Stimulated activated CD8-positive, alpha-beta memory T cell treated with anti-CD3 and anti-CD28 coated beads, Interleukin-4, amount 100 ng/mL, for 1 hour (primary cell): ENCODE results near the gene DERA.
"Not testable (repeated sequence)": the region's sequence is repeated elsewhere in the genome, so short reads cannot be mapped to it uniquely, and the experiment has no call there.

Source experiments
- DNase-seq, 2 donors: peaks; one replicate each; pipeline ENCODE4 v3.0.0-alpha.2; 2020; ENCODE audit warnings: low read depth in 2 of 2, low spot score in 1 of 2

Gene DERA

DNA sequence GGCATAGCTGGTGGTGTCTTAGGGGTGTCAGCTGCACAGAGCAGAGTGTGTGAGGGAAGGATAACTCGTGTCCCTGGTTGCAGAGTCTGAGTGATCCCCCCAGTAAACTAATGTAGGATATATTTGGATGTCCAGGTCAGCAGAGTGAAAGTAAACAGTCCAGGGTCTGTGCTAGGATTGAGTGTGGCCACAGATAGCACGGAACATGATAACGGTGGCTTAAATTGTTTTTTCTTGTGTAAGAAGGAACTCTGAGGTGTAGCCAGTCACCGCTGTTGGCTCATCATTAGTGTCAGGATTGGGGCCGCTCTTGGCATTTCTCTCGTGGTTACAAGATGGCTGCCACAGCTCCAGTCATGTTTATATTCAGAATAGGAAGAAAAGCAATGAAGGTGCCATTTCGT, 97.3 kb downstream of the DERA start:
- DNase-seq: no peak

DNA sequence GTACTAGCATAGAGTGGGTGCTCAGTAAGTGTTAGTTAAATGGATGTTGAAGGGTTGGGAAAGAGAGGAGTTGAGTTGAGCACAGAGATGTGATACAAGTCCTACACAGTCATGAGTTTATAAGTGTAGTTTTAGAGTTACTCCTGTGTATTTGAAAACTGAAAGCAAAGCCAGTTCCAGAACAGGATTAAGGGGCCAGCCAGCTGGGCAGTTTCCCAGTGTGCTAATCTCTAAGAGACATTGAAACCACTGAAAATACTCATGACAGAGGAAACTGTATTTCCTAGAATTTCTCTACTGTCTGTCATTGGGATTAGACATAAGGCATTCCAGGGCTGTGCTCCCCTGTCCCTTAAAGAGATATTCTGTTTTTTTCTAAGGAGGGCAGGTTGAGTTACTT, 101.0 kb downstream of the DERA start:
- DNase-seq: no peak

DNA sequence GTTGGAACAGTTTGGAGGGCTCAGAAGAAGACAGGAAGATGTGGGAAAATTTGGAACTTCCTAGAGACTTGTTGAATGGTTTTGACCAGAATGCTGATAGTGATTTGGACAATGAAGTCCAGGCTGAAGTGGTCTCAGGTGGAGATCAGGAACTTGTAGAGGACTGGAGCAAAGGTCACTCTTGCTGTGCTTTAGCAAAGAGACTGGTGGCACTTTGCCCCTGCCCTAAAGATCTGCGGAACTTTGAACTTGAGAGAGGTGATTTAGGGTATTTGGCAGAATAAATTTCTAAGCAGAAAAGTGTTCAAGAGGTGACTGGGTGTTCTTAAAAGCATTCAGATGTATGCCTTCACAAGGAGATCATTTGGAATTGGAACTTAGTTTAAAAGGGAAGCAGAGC, 102.6 kb downstream of the DERA start:
- not testable (repeated sequence) for DNase-seq

DNA sequence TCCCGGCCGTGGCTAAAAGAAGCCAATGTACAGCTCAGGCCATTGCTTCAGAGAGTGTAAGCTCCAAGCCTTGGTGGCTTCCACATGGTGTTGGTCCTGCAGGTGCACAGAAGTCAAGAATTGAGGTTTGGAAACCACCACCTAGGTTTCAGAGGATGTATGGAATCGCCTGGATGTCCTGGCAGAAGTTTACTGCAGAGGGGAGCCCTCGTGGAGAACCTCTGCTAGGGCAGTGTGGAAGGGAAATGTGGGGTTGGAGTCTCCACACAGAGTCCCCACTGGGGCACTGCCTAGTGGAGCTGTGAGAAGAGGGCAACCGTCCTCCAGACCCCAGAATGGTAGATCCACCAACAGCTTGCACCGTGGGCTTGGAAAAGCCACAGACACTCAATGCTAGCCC, 103.3 kb downstream of the DERA start:
- DNase-seq: not testable (repeated sequence)

DNA sequence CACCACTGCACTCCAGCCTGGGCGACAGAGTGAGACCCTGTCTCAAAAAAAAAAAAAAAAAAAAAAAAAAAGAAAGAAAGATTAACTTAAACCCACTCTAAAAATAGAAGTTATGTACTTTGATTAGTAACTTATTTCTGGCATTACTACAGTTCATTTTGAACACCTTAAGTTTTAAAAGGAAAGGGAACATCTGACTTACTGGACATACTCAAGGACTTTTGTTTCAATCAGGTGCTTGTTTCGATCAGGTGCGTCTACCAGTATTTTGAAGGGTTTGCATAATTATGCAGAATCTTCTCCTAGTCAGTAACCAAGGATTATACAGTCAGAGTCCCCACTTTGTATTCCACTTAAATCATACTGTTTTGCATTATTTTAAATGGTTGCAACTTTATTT, 105.6 kb downstream of the DERA start:
- no peak for DNase-seq

DNA sequence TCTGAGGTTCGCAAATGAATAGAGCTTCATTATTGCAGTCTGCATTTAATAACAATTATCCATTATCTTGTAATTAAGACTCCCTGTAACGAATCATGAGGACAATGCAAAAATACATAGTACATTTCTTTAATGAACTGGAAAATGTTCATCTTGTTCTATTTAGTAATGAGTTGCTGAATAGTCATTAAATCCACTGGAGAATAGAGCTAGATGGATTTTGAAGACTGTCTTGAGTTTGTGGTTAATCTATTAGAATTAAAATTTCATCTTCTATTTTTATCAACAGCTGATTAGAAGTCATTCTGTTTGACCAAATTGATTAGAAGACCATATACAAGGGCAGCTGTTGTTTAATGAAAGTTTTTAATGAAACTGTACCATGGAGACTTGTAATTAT, 107.2 kb downstream of the DERA start:
- DNase-seq: no peak

DNA sequence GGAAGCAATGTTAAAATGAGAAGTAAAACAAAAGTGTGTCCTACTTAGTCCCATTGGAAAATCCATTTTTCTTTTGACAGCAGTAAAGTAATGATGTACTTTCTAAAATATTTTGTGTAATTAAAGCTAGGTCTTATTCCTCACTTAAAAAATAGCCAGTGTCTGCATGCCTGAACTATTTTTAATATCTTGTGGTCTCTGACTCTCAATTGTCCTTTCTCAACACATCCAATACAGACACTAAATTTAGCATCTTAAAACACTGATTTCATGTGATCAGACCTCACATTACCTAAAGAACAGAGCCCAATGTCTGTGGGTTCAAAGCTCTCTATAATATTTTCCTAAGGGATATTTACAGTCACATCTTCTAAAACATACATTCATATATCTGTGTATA, 108.0 kb downstream of the DERA start:
- DNase-seq: no peak

DNA sequence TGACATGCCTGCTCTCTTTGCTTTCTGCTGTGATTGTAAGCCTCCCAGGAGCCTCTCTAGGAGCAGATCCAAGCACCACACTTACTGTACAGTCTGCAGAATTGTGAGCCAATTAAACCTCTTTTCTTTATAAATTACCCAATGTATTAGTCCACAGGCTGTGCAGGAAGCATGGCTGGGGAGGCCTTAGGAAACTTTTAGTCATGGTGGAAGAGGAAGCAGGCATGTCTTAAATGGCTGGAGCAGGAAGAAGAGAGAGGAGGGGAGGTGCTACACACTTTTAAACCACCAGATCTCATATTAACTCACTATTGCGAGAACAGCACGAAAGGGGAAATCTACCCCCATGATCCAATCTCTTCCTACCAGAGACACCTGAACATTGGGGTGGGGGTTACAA, 108.9 kb downstream of the DERA start:
- no peak for DNase-seq

DNA sequence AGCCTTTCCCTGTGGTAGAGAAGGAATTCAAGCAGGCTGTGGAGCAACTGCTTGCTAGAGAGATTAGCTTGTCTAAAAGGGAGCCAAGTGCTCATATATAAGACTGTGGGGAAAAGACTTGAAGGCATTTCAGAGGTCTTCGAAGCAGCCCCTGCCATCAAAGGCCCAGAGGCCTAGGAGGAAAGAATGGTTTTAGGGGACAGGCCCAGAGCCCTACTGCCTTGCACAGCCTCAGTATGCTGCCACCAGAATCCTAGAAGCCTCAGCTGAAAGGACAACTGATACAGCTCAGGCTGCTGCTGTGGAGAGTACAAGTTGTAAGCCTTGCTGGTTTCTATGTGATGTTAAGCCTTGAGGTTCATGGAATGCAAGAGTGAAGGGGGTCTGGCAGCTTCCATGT, 109.9 kb downstream of the DERA start:
- no peak for DNase-seq

DNA sequence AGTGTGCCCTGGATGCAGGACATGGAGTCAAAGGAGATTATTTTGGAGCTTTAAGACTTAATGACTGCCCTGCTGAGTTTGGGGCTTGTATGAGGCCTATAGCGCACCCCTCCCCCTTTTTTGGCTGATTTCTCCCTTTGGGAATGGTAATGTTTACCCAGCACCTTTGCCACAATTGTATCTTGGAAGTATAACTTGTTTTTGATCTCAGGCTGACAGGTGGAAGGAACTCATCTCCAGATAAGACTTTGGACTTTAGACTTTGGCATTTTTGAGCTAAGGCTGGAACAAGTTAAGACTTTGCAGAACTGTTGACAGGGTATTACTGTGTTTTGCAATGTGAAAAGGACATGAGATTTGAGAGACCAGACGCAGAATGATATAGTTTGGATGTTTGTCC, 110.5 kb downstream of the DERA start:
- no peak for DNase-seq

DNA sequence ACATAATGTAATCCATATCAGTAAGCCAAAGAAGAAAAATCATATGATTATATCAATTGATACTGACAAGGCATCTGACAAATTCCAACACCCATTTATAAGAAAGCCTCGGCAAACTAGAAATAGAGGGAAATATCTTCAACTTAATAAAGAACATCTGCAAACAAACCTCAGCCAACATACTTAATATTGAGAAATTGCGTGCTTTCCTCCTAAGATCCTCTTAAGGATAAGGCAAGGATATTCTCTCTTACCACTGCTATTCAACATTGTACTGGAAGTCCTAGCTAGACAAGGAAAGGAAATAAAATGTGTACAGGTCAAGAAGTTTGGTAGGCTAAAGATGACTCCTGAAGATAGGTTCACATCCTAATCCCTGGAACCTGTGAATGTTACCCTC, 115.9 kb downstream of the DERA start:
- no peak for DNase-seq

DNA sequence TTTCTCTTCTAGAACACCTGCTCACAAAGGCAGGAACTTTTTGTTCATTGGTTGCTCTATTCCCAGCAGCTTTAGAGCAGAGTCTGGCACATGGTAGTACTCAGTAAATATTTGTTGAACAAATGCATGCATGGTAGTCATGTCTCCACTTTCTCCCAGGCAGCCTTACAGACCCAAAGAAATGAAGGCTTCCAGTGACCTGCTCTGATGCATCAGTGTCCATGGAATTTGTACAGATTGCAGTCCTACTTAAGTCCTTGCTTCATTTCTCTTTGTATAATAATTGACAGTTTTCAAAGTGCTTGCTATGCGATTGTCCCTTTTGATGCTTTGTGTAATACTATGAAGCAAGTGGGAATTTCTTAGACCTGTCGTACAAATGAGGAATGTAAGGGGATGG, 119.6 kb downstream of the DERA start:
- DNase-seq: no peak

DNA sequence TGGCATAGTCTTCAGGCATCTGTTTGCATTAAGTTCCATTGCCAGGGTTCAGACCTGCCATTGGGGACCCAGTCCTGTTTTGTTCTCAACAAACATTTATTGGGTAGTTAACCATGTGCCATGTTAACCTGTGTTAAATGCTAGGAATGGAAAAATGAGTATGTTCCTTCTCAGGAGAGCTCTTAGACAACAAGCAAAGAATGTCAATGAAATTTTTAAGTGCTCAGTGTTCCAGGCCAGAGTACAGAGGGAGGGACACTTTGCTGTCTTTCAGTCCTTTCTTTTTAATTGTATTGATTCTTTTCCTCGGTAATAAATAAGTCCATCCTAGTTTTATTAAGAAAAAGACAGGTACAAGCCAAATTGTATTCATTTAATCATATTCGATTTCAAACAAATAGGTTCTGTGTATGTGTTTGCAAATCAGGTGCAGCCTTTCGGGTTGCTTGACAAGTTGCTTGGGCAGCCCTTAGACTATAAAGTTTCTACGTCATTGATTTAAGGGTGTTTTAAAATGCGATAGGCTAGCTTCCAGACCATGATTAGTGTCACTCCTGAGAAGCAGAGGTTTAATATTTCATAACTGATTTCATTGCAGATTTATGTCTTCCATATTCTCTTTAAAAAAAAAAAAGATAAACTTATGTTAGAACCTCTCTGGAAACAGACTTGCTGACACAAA, 123.1 kb downstream of the DERA start:
- DNase-seq: no peak

DNA sequence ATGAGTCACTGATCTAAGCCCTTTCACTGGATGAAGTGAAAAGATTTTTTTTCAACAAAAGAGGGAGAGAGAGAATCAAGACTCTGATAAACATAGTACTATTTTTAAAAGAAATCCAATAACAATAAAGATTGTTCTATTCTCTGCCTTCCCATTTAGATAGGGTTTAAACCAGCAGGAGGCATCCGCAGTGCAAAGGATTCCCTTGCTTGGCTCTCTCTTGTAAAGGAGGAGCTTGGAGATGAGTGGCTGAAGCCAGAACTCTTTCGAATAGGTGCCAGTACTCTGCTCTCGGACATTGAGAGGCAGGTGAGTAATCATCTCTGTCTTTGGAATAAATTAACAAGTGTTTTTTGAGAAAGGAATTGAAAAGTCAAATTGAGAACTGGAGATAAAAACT, 124.9 kb downstream of the DERA start:
- no peak for DNase-seq

DNA sequence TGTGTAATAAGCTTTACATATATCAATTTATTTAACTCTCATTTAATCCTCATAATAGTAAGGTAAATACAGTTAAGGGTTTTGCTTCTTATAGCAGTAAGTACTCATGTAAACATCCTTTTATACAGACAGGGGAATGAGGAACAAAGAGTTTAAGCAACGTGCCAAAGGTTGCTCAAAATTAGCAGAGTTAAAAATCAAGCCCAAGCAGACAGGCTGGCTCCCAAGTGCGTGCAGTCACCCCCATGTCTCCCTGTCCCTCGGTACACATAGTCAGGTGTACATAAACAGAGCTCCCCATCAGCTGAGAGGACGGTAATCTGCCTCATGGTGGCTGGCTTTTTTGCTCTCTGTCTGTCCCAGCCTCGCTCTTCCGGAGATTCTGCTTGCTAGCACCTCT, 126.4 kb downstream of the DERA start:
- DNase-seq: no peak

DNA sequence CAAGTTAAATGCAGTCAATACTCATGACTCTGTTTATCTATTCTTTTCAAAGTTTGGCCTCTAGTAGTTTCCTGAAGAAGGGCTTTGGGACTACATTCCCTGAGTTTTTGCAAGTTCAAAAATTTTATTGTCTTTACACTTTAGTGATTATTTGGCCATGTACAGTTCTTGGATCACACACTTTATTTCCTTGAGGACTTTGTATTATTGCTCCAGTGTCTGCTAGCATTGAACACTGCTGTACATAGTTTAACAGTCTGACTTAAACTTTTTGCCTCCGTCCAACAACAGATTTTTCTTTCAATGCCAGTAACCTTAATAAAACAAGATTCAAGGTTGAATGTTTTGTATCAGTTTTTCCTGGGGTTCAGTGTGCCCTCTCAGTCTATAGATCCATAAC, 132.3 kb downstream of the DERA start:
- no peak for DNase-seq

DNA sequence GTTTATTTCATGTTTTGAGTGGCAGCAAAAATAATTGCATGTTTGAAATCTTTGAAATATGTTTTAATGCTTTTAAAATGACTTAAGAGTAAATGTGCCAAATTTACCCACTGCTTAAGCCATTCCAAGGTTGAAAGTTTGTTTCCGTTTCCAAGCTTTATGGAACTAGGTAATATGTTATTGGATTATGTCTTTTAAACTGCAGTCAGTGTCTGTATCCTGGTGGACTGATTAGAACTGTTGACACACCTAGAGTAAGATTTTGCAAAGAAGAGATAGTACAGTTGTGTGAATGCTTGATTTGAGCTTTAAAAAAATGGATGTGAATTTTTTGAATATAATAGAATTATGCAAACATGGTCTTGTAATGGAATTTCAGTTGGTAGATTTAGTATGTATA, 135.1 kb downstream of the DERA start:
- DNase-seq: no peak

DNA sequence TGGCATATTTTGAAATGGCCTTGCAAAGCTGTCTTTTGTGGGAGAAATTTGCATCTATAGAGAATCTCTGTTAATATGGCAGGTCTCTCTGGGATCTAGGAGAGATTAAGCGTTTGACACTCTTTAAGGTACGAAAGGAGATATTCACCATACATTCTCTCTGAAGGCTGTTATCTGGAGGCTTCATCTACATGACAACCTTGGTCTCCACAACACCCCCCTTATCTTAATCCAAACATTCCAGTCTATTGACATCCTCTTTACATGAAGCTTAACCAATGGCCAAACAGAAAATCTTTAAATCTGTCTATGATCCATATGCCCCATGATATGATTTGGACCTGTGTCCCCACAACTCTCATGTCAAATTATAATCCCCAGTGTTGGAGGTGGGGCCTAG, 137.4 kb downstream of the DERA start:
- DNase-seq: no peak

DNA sequence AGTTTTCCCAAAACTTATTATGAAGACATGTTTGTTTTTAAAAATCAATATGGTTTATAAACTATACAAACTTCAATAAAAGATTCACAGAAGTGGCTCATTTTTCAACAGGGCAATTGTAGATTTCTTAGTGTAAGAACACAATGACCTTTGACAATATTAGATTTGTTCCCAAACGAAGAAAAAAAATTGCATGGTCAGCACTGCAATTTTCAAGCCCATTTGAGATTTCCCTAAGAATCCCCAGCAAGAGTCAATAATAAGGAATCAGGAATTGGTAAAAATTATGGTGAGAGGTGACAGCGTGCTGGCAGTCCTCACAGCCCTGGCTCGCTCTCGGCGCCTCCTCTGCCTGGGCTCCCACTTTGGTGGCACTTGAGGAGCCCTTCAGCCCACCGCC, 145.8 kb downstream of the DERA start:
- DNase-seq: no peak

DNA sequence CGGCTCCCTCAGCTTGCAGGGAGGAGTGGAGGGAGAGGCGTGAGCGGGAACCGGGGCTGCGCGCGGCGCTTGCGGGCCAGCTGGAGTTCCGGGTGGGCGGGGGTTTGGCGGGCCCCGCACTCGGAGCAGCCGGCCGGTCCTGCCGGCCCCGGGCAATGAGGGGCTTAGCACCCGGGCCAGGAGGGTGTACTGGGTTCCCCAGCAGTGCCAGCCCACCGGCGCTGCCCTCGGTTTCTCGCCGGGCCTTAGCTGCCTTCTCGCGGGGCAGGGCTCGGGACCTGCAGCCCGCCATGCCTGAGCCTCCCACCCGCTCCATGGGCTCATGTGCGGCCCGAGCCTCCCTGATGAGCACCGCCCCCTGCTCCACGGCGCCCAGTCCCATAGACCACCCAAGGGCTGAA, 146.2 kb downstream of the DERA start:
- DNase-seq: not testable (repeated sequence)

DNA sequence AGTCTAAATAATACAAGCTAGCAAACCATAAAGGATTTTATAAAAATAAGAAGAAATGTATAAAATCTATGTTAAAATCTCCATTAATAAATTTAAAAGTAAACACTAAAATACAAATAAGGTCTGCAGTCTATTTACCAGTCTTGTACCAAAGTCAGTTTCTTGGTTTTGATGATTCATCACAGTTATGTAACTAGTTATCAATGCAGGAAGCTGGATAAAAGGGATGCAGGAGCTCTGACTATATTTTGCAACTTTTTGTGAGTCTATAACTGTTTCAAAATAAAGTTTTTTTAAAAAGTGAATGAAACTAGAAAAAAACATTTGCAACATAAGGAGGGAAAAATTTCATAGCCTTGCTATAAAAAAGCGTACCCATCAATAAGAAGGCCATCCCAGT, 151.5 kb downstream of the DERA start:
- DNase-seq: no peak

DNA sequence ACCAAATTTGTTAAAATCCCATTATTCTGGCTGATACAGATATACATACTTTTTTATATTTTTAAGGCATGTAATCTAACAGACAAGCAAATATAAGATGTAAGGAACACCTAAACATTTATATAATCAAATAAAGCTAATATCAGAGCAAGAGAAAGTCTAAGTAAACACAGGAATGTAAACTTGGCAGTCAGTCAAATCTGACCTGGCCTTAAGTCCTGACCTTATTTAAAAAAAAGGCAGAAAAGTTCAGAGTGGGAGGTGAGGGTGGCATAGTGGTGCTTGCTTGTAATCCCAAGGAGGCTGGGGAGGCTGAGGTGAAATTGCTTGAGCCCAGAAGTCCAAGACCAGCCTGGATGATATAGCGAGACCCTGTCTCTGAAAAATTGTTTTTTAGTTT, 152.6 kb downstream of the DERA start:
- no peak for DNase-seq

DNA sequence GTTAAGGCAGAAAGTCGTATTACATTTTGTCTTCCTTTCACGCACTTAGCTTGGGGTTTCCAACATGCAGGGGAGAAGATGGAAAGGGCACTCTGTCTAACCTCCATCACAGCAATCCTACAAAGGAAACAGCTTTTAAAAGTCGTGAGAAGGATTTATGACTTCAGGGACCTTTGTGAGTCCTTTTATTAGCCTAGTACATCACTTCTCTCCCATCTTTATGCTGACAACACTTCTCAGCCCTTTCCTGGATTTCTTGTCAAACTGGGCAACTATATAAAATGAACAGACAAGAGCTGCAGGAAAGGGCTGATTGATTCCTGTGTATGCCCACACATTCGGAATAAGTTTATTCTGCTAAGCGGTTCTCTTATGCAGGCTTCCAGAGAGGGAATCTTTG, 159.0 kb downstream of the DERA start:
- no peak for DNase-seq

DNA sequence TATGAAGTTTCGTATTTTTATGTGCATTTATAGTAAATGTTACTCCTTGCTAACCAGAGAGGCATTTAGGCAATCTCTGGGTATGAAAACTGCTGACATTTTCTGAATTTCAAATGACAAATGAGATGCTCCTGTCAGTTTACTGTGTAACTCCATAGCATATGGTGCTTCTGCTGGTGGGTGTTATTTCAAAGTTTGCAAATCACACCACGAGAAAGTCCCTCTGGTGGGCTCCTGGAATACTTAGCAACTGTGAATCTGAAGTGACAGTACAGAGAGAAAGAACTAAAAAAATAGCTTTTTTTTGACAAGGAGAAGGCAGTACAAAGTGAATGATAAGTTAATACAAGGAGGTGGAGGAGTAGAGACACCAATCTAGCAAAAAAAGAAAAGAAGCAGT, 161.5 kb downstream of the DERA start:
- DNase-seq: no peak
